NCI-H146 treated with DMSO at 0.1 percent for 48 hours (cell line): ENCODE measurements around the gene SNX9.
A peak's percentile ranks its signal among the peaks of the same experiment; 100 is the strongest.
"Not testable (repeated sequence)": the region's sequence is repeated elsewhere in the genome, so short reads cannot be mapped to it uniquely, and the experiment has no call there.

ENCODE experiments used
- DNase-seq: peaks from one replicate; lab custom pipeline; 2025; ENCODE audit not compliant: unreplicated experiment; lab: John Stamatoyannopoulos, UW

The SNX9 gene

DNA sequence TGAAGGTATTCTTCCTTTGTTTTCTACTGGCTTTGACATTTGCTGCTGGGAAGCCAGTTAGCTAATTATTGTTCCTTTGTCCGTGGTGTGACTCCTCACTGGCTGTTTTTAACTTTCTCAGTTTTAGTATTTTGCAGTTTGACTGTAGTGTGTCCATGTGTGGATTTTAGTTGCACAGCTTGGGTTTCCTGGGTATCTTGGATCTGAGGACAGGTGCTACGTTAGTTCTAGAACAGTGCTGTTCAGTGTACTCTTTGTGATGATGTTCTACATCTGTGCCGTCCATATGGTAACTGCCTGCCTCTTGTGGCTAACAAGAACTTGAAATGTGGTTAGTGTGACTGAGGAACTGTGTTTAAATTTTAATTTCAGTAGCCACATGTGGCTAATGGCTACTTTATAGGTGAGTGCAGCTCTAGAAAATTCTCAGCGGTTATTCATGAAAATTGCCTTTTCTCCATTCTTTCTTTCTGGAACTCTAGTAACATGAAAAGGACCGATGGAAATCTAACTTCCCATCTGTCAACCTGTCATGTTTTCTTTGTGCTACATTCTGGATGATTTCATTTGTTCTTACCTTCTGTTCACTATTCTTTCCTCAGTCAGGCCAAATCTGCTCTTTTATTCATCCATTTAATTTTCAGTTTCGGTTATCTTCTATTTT, 7.4 kb downstream of the SNX9 start:
- DNase-seq, result no peak

DNA sequence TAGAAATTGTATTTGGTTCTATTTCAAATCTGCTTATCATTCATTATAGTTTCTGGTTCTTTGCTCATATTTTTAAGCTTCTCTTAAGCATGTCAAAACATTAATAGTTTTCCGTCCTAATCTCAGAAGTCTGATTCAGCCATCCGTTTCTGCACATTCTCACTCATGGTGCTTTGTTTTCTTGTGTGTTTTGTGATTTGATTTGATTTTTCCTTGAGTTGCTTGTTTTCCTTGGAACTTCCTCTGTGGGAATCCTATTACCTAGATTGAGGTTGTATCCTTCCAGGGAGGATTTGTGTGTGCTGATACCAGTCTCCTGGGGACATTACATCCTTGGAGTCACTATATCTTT, 7.9 kb downstream of the SNX9 start:
- DNase-seq, result no peak

DNA sequence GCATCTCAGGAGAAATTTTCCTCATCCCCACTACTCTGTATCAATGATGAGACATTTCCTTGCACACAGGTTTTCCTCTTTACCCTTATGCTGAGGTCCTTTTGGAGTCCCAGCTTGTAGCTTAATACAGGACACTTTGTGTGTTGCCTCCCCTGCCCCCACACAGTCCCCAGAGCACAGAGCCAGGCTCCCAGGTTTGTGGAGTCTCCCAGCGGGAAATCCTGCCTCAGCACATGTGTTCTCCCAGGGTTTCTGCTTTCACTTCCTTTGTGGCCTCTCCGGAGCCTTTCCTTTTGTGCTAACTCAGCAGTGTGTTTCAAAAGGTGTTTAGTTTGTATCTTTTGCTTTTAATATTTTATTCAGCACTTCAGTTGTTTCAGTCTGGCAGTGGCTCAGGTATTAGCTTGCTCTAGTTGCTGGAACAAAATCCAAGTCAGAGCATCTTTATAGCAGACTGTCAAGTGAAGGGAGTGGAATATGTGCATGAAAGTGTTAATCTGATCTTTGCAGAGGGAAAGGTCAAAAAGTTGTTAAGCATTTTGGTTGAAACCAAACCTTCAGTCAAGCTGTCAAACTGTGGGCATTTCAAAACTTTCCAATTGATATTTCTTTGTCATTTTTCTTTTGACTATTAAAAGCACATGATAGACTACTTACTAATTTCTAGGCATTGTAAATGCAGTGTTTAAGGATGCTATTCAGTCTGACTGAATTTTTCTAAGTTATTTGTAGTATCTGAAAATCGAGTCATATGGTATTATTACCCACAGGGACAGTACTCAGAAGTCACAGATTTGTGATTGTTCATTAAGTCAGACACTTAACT, 8.6 kb downstream of the SNX9 start:
- no peak for DNase-seq

GRCh38 chr6:157832250-157832967, 9.4 kb downstream of the SNX9 start:
- no peak for DNase-seq

DNA sequence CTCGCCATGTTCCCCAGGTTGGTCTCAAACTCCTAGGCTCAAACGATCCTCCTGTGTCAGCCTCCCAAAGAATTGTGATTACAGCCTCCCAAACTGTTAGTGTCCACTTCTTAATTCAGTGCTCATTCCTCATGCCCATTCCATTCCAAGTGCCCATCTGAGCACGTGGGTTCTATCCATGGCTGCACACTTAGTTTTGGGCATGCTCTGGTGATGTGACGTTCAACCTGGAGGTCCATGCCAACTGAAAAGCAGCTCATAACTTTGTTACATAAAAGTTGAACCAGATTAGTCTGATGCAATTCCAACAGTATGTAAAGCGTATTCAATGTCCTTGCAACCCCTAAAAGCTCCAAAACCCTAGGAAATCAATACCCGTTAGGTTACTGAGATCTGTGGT, 11.5 kb downstream of the SNX9 start:
- DNase-seq, result no peak

- DNase-seq, result no peak
Measured at GRCh38 chr6:157838718-157839430, 15.8 kb downstream of the SNX9 start.

- no peak for DNase-seq
Measured at GRCh38 chr6:157839606-157840005, 16.6 kb downstream of the SNX9 start.

- no peak for DNase-seq
Measured at GRCh38 chr6:157840261-157840660, 17.2 kb downstream of the SNX9 start.

DNA sequence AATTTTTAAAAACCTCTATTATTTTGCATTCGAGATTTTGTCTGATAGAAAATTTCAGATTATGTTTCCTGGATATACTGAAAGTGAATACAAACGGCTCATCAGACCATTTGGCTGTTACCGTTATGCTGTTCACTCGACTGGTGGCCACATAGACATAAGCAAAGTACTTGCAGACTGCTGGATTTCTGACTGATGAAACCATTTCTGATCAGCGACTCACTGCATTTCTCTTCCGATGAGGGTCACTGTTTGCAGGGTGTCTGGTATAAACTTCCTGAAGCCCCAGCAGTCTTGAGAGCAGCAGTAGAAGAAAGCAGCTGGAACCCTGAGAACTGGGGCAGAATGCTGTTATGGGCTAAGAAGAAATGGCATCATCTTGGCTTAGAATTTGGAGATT, 17.7 kb downstream of the SNX9 start:
- no peak for DNase-seq

- no peak for DNase-seq
Measured at GRCh38 chr6:157841211-157841840, 18.3 kb downstream of the SNX9 start.

DNA sequence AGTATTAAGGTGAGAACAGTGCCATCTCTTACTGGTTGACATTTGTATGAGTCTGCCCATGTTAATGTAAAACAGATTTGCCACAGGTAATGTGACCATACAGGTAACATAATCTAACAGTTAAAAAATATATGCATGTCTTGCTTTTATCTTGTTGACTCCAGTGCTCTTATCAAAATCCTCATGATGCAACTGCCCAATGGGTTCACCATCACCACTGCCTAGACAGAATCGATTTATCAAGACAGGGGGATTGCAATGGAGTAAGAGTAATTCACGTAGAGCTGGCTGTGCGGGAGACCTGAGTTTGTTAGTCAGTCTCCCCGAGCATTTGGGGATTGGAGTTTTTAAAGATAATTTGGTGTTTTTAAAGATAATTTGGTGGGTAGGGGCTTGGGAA, 19.2 kb downstream of the SNX9 start:
- no peak for DNase-seq

GRCh38 chr6:157844196-157844595, 21.1 kb downstream of the SNX9 start:
- not testable (repeated sequence) for DNase-seq

DNA sequence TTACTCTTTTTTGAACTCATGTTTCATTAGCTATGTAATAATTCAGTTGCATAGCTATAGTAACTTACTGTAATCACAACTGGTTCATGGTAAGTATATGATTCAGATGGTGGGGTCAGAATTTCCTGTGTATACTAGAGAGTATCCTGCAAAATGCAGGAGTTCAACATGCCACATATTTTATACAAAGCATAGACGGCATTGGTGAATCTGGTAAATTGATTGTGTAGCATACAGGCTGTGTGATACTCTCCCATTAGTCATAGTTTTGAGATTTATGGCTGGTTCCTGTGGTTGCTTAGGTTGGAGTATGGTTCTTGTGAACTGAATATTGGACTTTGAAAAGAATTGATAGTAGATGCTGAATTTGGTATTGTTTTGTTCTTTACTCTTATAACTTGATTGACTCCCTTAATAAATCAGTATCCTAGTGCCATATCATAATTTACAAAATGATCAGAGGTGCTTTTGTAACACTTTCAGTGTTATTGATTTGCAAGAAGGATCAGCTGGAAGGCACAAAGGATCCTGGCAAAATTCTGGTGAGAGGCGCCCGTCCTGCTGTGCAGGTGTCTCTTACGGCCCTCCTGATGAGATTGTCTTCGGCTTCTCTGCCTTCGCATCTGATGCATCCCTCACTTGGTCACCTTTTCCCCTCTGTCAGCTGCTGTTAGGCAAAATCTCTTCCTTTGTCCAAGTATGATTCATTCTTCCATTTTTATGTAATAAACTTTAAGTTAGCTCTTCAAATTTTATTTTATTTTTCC, 22.6 kb downstream of the SNX9 start:
- DNase-seq, result peak; percentile 82

GRCh38 chr6:157847846-157848245, 24.8 kb downstream of the SNX9 start:
- peak; percentile 63 for DNase-seq

DNA sequence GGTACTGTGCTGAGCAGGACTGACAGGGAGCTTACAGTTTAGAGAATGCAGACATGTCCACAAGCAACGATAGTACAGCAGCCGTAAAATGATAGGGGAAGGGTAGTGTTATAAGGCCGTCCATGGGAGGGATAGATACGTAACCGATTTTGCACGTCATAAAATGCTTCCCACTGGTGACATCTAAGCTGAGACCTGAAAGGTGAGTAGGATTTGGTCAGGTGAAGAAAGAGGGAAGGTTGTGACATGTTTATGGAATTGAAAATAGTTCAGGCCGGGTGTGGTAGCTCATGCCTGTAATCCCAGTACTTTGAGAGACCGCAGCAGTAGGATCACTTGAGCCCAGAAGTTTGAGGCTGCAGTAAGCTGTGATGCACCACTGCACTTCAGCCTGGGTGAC, 25.6 kb downstream of the SNX9 start:
- no peak for DNase-seq

- DNase-seq, result no peak
Measured at GRCh38 chr6:157849288-157850017, 26.4 kb downstream of the SNX9 start.

GRCh38 chr6:157850030-157850429, 27.0 kb downstream of the SNX9 start:
- DNase-seq, result no peak

DNA sequence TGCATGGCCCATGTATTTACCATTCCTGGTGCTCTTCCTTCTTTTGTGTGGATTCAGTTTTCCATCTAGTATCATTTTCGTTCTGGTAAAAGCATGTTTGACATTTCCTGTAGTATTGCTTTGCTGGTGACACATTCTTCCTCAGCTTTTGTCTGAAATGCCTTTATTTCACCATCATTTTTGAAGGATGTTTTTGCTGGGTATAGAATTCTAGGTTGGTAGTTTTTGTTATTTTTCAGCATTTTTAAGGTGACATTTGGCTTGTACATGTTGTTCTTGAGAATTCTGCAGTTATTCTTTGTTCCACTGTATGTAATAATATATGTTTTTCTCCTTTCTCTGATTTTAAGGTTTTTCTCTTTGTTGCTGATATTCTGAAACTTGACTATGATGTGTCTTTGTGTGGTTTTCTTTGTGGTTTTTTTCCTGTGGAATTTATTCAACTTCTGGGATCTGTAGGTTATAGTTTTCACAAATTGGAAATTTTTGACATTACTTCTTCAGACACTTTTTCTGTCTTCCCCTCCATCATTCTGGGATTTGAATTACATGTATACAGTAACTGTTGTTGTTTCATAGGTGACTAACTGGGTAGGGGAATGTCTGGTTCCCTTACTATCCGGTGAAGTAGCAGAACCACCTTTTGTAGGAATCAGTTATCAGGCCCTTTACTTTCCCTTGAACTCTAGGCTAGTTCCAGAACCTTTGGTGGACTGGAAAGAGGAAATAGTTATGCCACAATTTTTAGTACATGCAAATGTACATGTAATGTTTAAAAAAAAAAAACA, 30.2 kb downstream of the SNX9 start:
- no peak for DNase-seq
